ENCODE measurements around the gene WSCD2. TPM values are rescaled to one million over a fixed set of nuclear protein-coding genes. Genes with fewer than 3 reads are reported as not detected.

WSCD2 gene
- total RNA-seq, 2 donors from 2014 or later: 6.5 to 6.7 TPM

DNA sequence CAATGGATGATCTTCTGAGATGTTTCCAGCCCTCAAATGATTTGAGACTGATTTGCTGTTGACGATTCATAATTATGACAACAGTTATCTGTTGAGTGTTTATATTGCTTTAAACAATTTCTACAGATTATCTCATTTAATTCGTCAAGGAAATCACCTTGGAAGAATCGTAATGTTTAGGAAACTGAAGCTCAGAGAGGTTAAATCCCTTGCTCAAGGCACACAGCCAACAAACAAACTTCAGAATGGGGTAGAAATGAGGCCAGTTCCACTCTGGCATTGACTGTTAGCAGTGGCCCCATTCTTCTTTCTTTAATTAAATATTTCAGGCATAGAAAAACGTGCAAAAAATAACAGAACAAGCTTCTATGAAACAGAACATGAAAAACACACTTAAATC, 4.0 kb upstream of the WSCD2 start:
- intact Hi-C loops (cut with DNase I): no loop called here
- H3K9me3 ChIP-seq: no peaks in the 10 kb centered on the region
- H3K27ac ChIP-seq: no peak overlapping the region
- TF ChIP-seq, protein P1, sequence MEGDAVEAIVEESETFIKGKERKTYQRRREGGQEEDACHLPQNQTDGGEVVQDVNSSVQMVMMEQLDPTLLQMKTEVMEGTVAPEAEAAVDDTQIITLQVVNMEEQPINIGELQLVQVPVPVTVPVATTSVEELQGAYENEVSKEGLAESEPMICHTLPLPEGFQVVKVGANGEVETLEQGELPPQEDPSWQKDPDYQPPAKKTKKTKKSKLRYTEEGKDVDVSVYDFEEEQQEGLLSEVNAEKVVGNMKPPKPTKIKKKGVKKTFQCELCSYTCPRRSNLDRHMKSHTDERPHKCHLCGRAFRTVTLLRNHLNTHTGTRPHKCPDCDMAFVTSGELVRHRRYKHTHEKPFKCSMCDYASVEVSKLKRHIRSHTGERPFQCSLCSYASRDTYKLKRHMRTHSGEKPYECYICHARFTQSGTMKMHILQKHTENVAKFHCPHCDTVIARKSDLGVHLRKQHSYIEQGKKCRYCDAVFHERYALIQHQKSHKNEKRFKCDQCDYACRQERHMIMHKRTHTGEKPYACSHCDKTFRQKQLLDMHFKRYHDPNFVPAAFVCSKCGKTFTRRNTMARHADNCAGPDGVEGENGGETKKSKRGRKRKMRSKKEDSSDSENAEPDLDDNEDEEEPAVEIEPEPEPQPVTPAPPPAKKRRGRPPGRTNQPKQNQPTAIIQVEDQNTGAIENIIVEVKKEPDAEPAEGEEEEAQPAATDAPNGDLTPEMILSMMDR (IDR thresholded peaks at IDR 0.05): no peak
- TF ChIP-seq POLR2AphosphoS5 (IDR thresholded peaks at IDR 0.05) (no peak), POLR2A (IDR thresholded peaks at IDR 0.05) (no peak)
- no peak overlapping the region for H3K4me3 ChIP-seq
- peaks cover 2% of the 10 kb centered on the region for H3K27me3 ChIP-seq (replicated peaks; ENCODE audit: insufficient read depth)
- no peak for DNase-seq (ENCODE audit: low spot score)
- H3K36me3 ChIP-seq: no peaks in the 10 kb centered on the region
- WGBS: 55% methylated on average over 4 of the region's 4 CpGs
- H3K4me1 ChIP-seq (replicated peaks): no peaks in the 10 kb centered on the region

DNA sequence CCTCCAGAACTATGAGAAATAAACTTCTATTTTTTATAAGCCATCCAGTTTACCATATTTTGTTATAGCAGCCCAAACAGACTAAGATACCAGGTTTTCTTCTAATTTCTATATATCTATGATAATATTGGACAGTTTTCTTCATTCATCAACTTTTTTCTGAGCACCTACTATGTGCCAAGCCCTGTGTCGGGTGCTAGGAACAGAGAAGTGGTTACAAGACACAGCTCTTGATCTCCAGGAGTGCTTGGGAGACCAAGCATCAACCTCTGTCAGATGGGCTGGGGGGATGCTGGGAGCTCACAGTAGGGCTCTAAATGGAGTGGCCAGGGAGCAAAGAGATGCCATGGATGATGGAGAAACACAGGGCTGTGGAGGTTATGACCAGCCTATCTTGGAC, 2.9 kb upstream of the WSCD2 start:
- H3K4me3 ChIP-seq: no peak overlapping the region
- 94% methylated on average over 1 of the region's 1 CpG for WGBS
- intact Hi-C loops (cut with DNase I): no loop called here
- H3K36me3 ChIP-seq: no peaks in the 10 kb centered on the region
- H3K27me3 ChIP-seq (replicated peaks; ENCODE audit: insufficient read depth): peaks cover 2% of the 10 kb centered on the region
- no peak for DNase-seq (ENCODE audit: low spot score)
- TF ChIP-seq, protein P1 (IDR thresholded peaks at IDR 0.05): no peak
- TF ChIP-seq POLR2AphosphoS5 (IDR thresholded peaks at IDR 0.05): no peak
- no peak for TF ChIP-seq POLR2A (IDR thresholded peaks at IDR 0.05)
- H3K4me1 ChIP-seq (replicated peaks): no peaks in the 10 kb centered on the region
- H3K9me3 ChIP-seq: no peaks in the 10 kb centered on the region
- no peak overlapping the region for H3K27ac ChIP-seq

DNA sequence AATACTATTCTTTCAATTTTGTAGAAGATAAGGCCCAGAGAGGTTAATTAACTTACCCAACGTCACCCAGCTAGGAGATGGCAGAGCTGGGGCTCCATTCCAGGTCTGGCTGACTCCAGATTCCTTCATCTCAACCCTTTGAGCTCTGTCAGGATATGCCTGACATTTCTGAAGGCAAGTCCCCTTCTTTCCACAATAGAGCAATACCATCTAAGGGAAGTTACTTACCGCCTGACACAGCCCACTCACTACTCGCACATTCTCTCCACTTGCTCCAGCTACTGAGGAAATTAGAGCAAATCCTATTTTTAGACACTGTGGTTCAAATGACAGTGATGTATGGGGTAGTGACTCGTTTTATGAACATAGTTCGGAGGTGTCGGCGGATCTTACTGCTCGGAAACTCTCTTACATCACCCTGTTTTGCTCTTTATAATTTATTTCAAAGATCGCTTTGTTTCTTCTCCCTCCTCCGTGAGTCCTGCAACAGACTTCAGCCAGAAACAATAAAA, 2.0 kb upstream of the WSCD2 start:
- Histone ChIP-seq H3K27me3 (replicated peaks; ENCODE audit: insufficient read depth) (peaks cover 2% of the 10 kb centered on the region), H3K4me3 (no peak overlapping the region), H3K36me3 (no peaks in the 10 kb centered on the region), H3K27ac (no peak overlapping the region), H3K9me3 (no peaks in the 10 kb centered on the region), H3K4me1 (replicated peaks) (no peaks in the 10 kb centered on the region)
- TF ChIP-seq POLR2AphosphoS5 (IDR thresholded peaks at IDR 0.05): no peak
- TF ChIP-seq, protein P1 (IDR thresholded peaks at IDR 0.05): no peak
- TF ChIP-seq POLR2A (IDR thresholded peaks at IDR 0.05): no peak
- DNase-seq (ENCODE audit: low spot score): no peak
- WGBS: 25% methylated on average over 10 of the region's 10 CpGs
- intact Hi-C loops (cut with DNase I): no loop called here

DNA sequence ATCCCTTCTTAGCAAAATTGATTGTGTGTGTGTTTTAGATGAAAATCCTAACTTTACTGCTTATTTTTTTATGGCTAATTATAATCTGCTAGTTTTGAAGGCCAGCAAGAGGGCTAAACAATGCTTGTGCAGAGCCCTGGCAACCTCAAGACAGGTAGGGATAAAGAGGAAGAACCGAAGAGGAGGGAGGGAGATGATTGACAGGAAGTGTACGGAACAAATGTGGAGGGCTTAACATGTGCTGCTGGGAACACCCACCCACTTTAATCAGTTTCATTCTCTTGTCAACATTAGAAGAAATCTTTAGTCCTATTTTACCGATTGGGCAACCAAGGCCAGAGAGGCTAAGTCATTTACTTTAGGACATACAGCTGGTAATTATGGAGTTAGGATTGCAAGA, 1.4 kb upstream of the WSCD2 start:
- intact Hi-C loops (cut with DNase I): no loop called here

DNA sequence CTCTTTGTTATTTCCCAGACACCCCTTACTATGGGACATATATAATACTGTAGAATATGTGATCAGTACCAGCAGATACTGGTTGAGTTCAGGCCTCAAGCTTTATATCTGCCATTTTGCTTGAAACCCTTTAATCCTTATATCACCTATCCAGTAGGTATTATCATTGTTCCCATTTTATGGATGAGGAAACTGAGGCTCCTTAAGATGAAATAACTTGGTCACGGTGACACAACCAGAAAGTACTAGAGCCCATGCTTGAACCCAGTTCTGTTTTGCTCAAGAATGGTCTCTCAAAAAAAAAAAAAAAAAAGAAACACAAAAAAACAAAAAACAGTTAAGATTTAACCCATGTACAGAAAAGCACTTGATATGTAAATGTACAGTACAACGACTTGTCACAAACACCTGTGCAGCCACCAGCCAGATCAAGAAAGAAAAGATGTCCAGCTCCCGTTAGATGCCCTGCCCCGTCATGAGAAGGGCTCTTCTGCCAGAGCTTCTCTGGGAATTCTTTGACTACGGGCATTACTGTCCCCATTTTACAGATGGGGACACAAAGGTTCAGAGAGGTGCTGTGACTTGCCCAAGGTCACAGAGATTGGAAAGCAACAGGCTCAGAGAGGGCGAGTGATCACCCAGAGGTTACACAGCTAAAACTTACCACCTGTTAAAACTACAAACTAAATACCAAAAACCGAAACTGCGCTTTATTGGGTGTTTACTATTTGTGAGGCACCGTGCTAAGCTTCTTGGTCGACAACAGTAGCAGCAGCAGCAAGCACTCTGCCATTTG, 669 bp upstream of the WSCD2 start:
- H3K27ac ChIP-seq: peak overlapping the region in 1 of 2 donors; percentile 57
- WGBS: 69% methylated on average over 10 of the region's 10 CpGs
- intact Hi-C loops (cut with DNase I): no loop called here

More for the DNA sequence above, 1.4 kb upstream of the WSCD2 start:
- no peak for DNase-seq (ENCODE audit: low spot score)
- Histone ChIP-seq H3K4me3 (no peak overlapping the region), H3K27me3 (replicated peaks; ENCODE audit: insufficient read depth) (no peaks in the 10 kb centered on the region), H3K27ac (no peak overlapping the region), H3K36me3 (no peaks in the 10 kb centered on the region), H3K4me1 (replicated peaks) (no peaks in the 10 kb centered on the region), H3K9me3 (no peaks in the 10 kb centered on the region)
- WGBS: 29% methylated on average over 3 of the region's 3 CpGs
- no peak for TF ChIP-seq POLR2AphosphoS5 (IDR thresholded peaks at IDR 0.05)

More for the DNA sequence above, 669 bp upstream of the WSCD2 start:
- no peaks in the 10 kb centered on the region for H3K4me1 ChIP-seq (replicated peaks)
- H3K4me3 ChIP-seq: peak overlapping the region in 1 of 2 donors; percentile 31
- no peaks in the 10 kb centered on the region for H3K36me3 ChIP-seq
- no peak for DNase-seq (ENCODE audit: low spot score)
- no peaks in the 10 kb centered on the region for H3K9me3 ChIP-seq
- no peaks in the 10 kb centered on the region for H3K27me3 ChIP-seq (replicated peaks; ENCODE audit: insufficient read depth)
- TF ChIP-seq POLR2A (IDR thresholded peaks at IDR 0.05) (no peak), POLR2AphosphoS5 (IDR thresholded peaks at IDR 0.05) (no peak)
- TF ChIP-seq, protein P1 (IDR thresholded peaks at IDR 0.05): no peak

All from prostate gland (tissue), 2 donors.